HG03520 (cell line): ENCODE results near the gene GUCY1B1.

Source experiments
- ATAC-seq: cut with Tn5 transposase; IDR thresholded peaks from one replicate; pipeline ENCODE4 v1.9.1; 2021; ENCODE audit warnings: mild to moderate bottlenecking, moderate library complexity; ENCODE audit not compliant: unreplicated experiment

The GUCY1B1 gene

GRCh38 chr4:155855897-155856296 is 97.1 kb downstream of the GUCY1B1 start:
- no peak for ATAC-seq
